K562 (cell line): ENCODE data around the gene SGO1. TPM values are rescaled to one million over a fixed set of nuclear protein-coding genes. Genes with fewer than 3 reads are reported as not detected.

Experiments used
- ARID4B ChIP-seq: sonication (generic); formaldehyde crosslinking; IDR thresholded peaks from 2 replicates; pipeline ENCODE4 v1.8.0; 2022; ENCODE audit warnings: mild to moderate bottlenecking, missing genetic modification reagents
- FOXK2 ChIP-seq, 2 experiments: fragments of 450-650 bp; IDR thresholded peaks in 1 of 2; conservative IDR thresholded peaks in 1 of 2; 2 replicates each; pipeline ENCODE4 v1.6.1; 2016; ENCODE audit warnings: low read depth in 2 of 2, mild to moderate bottlenecking in 1 of 2
- SREBF1 ChIP-seq: fragments of 150-350 bp; IDR thresholded peaks from 2 replicates; pipeline ENCODE4 v1.6.1; 2014; ENCODE audit warnings: antibody characterized with exemption, low read depth, low read length, borderline replicate concordance
- TSHZ1 ChIP-seq: fragments of 250-450 bp; sonication (Bioruptor Pico); IDR thresholded peaks from 2 replicates; pipeline ENCODE4 v1.4.0; 2020; ENCODE audit warnings: mild to moderate bottlenecking, moderate library complexity
- ZC3H11A ChIP-seq: IDR thresholded peaks from 2 replicates; pipeline ENCODE4 v1.6.1; 2012; ENCODE audit warnings: low read depth, low read length, improper control_type of control experiment
- ZNF124 ChIP-seq: sonication (generic); formaldehyde crosslinking; IDR thresholded peaks from 2 replicates; pipeline ENCODE4 v1.8.1; 2022; ENCODE audit warnings: missing genetic modification reagents
- ZNF830 ChIP-seq: fragments of 250-450 bp; sonication (Bioruptor Pico); IDR thresholded peaks from 2 replicates; pipeline ENCODE4 v1.5.0; 2021; ENCODE audit warnings: mild to moderate bottlenecking
- polyA plus RNA-seq, 8 experiments: library from polyadenylated mRNA; depleted of rRNA in 4 of 8; stranded (reverse) in 5 of 8; unstranded in 3 of 8; fragments of >200 nt; fragmentation: Nextera tagmentation in 2 of 8; fragmentation: Illumina TruSeq in 1 of 8; extraction: Ambion mirVana in 2 of 8; extraction: Trizol in 1 of 8; gene quantifications; 2 replicates each; pipeline versions ENCODE4 v1.2.1 to v1.2.3, GENCODE V29; 2011 to 2014; ENCODE audit warnings: inconsistent platforms in 1 of 8, missing spikeins in 1 of 8
- total RNA-seq, 7 experiments: library from RNA; depleted of rRNA in 6 of 7; stranded (reverse); fragments of >200 nt in 6 of 7; fragmentation: Illumina TruSeq in 2 of 7; extraction: Trizol in 2 of 7; gene quantifications; 2 replicates each; pipeline versions ENCODE4 v1.2.1 to v1.2.3, GENCODE V29; 2011 to 2021; ENCODE audit warnings: low replicate concordance in 1 of 7

SGO1 gene
- total and polyA plus RNA-seq, 9 of the 15 experiments (the other 6 are each of a cell fraction or from before 2014, with no cell fraction given), result 13.7 to 57.3 (median 28.2) TPM

GRCh38 chr3:20230954-20231353 is 44.9 kb upstream of the SGO1 start (continued):
- no peak for TF ChIP-seq ARID4B (CRISPR knock-in tag)
- no peak for TF ChIP-seq ZNF830 (CRISPR knock-in tag)
- no peak for TF ChIP-seq ZNF124
- TF ChIP-seq FOXK2 (conservative IDR thresholded peaks at IDR 0.05 in 1 of 2, IDR thresholded peaks at IDR 0.05 in 1 of 2; ENCODE audit: low read depth in 2 of 2), result no peak
- TF ChIP-seq TSHZ1, result no peak
- no peak for TF ChIP-seq SREBF1
- TF ChIP-seq ZC3H11A, result no peak
- TF ChIP-seq, all 486 proteins: peak for 0
